ENCODE data around the gene CITED2.

GRCh38 chr6:139378882-139379341 lies 4.5 kb upstream of the CITED2 start:
- TF ChIP-seq CTCF (IDR thresholded peaks at IDR 0.05) = no peak
- TF ChIP-seq POLR2AphosphoS5 (IDR thresholded peaks at IDR 0.05) = no peak
- TF ChIP-seq POLR2A (IDR thresholded peaks at IDR 0.05) = no peak
- TF ChIP-seq EP300 (IDR thresholded peaks at IDR 0.05) = no peak
